ENCODE results near the gene RCOR2.

GRCh38 chr11:63918507-63919191 is 1.7 kb upstream of the RCOR2 start:
- no peak for TF ChIP-seq POLR2A (IDR thresholded peaks at IDR 0.05; ENCODE audit: low read depth, low read length)
- TF ChIP-seq POLR2AphosphoS5 (IDR thresholded peaks at IDR 0.05; ENCODE audit: low read depth, low read length) = no peak
- no peak for TF ChIP-seq TAF1 (IDR thresholded peaks at IDR 0.05; ENCODE audit: borderline replicate concordance, low read depth, low read length)

Measured in GM12892 (cell line).